ENCODE results near the gene ARSK. TPM values are rescaled to one million over a fixed set of nuclear protein-coding genes. Genes with fewer than 3 reads are reported as not detected.

Gene ARSK
- total and polyA plus RNA-seq, 2 of the 4 experiments (the other 2 are of a cell fraction) = 15.1 to 22.0 TPM

GRCh38 chr5:95641741-95642220, 86.9 kb downstream of the ARSK start:
- WGBS, 2 experiments (ENCODE audit: extremely low coverage in 2 of 2, insufficient read length in 1 of 2) = no CpG with 5 or more reads among the region's 5 CpGs
- Histone ChIP-seq H3K14ac (replicated peaks; ENCODE audit: low read depth, low read length) (no peak overlapping the region; the same call in 1 of the 2 replicates), H3K27me3 (ENCODE audit: control insufficient read depth, insufficient read depth, low read length) (no peaks in the 10 kb centered on the region; the same call in 1 of the 2 replicates), H2AK9ac (replicated peaks; ENCODE audit: low read depth, low read length, poor library complexity) (no peak overlapping the region), H2AK5ac (ENCODE audit: low read depth, low read length) (no peak overlapping the region), H3K27ac (ENCODE audit: insufficient read depth, low read length) (no peak overlapping the region), H2BK5ac (ENCODE audit: low read depth, low read length, poor library complexity, severe bottlenecking) (no peak overlapping the region), H3K4me1 (ENCODE audit: control insufficient read depth, insufficient read depth, low read length) (no peaks in the 10 kb centered on the region), H4K5ac (ENCODE audit: low read depth, low read length) (no peak overlapping the region), H4K91ac (ENCODE audit: insufficient read depth, low read depth, low read length) (no peak overlapping the region), H3K18ac (ENCODE audit: low read depth, low read length) (no peak overlapping the region), H4K20me1 (ENCODE audit: insufficient read depth, low read length) (no peaks in the 10 kb centered on the region), H2BK20ac (ENCODE audit: low read depth, low read length) (no peak overlapping the region), H3K23ac (ENCODE audit: low read depth, low read length) (no peak overlapping the region), H3K9me1 (ENCODE audit: insufficient read depth, low read length) (no peaks in the 10 kb centered on the region), H3K4ac (ENCODE audit: low read depth, low read length) (no peak overlapping the region), H3K79me1 (ENCODE audit: low read depth in 1 of 2, low read length in 2 of 2) (no peaks in the 10 kb centered on the region), H2BK120ac (ENCODE audit: low read depth, low read length) (no peak overlapping the region; the same call in 1 of the 2 replicates), H3K4me3 (ENCODE audit: insufficient read depth, low read depth, low read length) (no peak overlapping the region), H3K36me3 (ENCODE audit: control insufficient read depth, insufficient read depth, low read length) (no peaks in the 10 kb centered on the region), H3K9me3 (ENCODE audit: control insufficient read depth, insufficient read depth, low read length) (no peaks in the 10 kb centered on the region), H2BK15ac (ENCODE audit: low read depth, low read length) (no peak overlapping the region), H2AFZ (replicated peaks; ENCODE audit: low read length, poor library complexity) (no peak overlapping the region), H3K9ac (ENCODE audit: low read depth, low read length) (no peak overlapping the region), H4K8ac (ENCODE audit: low read depth in 2 of 2, low read length in 2 of 2) (no peak overlapping the region), H3K56ac (ENCODE audit: extremely low read depth, insufficient read depth, low read length) (no peak overlapping the region; the same call in 1 of the 2 replicates), H3K4me2 (ENCODE audit: low read depth, low read length) (no peak overlapping the region)
- dilution Hi-C loops (cut with HindIII; ENCODE audit: low sequenced_read_pairs, unreplicated experiment) (no loop called here), in situ Hi-C loops (cut with MboI; ENCODE audit: low sequenced_read_pairs) (loop anchor here (25.0 kb wide), 1 partner anchor 671 kb away; no protein-coding TSS in a partner anchor), intact Hi-C loops (cut with micrococcal nuclease) (loop anchor here (10.0 kb wide), 1 partner anchor 963 kb away; no protein-coding TSS in a partner anchor)
- POLR2A ChIA-PET (ENCODE audit: unreplicated experiment) = no interaction called here
- BruUV-seq (replicated peaks) = no TSS peak
- TF ChIP-seq FOS (IDR thresholded peaks at IDR 0.05; ENCODE audit: low read depth, low read length) = no peak
- DNase-seq (peak; percentile 54), ATAC-seq (ENCODE audit: low read depth) (no peak)
- CTCF ChIA-PET = interaction anchor here (1.2 kb wide), 1 partner anchor 11 kb away, joined by 3 read pairs; no protein-coding TSS in a partner anchor
